UCSD-AML1 (cell line): ENCODE measurements around the gene ACD.
"Not testable (repeated sequence)": the region's sequence is repeated elsewhere in the genome, so short reads cannot be mapped to it uniquely, and the experiment has no call there.

Source experiments
- DNase-seq: peaks from one replicate; lab custom pipeline; 2025; ENCODE audit not compliant: unreplicated experiment; lab: John Stamatoyannopoulos, UW

ACD gene

DNA sequence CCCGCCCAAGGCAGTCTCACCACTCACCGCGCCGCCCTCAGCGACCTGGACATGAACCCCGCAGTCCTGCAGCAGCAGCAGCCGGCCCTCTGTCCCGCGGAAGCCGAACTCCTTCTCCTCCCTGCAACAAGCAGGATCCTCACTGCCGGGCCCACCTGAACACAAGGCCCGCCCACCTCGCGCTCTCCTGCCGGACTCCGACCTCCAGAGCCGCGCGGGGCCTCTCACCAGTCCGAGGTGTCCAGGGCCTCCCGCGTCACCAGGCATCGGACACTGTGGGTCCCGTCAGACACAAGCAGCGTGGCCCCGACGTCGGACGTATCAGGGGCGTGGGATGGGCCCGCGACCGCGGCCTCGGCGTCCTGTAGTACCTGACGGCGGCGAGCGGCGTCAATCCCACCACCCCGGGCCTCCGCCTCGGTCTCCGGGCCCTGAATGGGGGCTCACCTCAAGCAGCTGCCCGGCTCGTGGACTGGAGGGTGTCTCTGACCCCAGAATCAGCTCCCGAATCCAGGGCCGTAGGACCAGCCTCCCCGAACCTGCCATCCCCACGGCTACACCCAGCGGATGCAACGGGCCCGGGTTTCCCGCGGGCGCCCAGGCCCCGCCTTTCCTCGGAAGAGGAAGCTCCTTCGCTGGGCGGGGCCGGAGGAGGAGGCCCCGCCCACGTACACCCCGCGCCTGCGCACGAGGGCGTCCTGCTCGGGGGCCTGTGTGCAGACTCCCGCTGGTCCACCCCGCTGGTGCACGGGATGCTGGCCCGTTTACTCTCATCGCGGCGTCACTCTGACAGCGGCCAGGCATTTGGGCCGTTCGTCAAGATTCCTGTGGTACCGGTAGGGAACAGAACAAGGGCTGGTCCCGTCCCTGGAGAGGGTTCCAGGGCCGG, at the start of gene ACD:
ACD (minus strand) TSS at position 586 of the 889 bp plus-strand sequence; CDS start at position 546, 40 bp downstream.
- peak; percentile 95 for DNase-seq

DNA sequence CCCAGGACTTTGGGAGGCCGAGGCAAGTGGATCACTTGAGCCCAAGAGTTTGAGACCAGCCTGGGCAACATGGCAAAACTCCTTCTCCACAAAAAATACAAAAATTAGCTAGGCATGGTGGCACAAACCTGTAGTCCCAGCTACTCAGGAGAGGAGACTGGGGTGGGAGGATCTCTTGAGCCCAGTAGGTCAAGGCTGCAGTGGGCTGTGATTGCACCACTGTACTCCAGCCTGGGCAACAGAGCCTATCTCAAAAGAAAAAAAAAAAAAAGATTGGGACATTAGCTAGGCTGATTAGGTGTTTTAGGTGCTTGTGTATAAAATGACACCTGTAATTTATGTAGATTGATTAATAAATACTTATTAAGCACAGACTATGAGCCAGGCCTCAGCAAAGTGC, 49.0 kb upstream of the ACD start:
- DNase-seq, result no peak

DNA sequence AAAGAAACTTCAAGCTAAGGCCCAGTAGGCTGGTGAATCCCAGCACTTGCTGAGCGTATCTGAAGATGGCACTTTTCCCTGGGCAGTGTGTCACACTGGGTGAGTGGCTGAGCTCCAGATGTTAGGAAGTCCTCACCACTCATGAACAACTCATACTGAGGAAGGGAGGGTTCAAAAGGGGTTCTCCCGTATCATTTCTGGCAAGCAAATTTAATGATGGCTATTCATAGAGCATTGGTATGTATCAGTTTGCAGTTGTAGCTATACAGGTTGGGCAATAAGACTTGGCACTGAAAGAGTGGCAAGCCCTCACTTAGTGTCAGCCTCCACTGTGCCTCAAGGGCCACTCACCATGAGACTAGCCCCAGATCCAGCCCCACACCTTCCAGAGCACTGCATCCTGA, 48.3 kb upstream of the ACD start:
- DNase-seq, result no peak

DNA sequence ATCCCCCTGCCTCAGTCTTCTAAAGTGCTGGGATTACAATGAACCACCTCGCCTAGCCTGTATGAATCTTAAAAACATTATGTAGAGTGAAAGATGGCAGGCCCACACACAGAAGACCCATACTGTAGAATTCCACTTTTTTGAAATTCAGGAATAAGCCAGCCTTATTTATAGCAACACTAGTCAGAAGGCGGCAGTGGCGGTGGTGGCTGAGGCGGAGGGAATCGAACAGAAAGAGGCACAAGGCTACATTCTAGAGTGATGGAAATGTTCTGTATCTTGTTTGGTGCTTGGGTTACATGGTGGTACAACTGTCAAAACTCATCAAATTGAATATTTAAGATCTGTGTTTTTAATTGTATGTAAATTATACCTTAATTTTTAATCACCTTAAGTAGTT, 47.7 kb upstream of the ACD start:
- DNase-seq, result no peak

DNA sequence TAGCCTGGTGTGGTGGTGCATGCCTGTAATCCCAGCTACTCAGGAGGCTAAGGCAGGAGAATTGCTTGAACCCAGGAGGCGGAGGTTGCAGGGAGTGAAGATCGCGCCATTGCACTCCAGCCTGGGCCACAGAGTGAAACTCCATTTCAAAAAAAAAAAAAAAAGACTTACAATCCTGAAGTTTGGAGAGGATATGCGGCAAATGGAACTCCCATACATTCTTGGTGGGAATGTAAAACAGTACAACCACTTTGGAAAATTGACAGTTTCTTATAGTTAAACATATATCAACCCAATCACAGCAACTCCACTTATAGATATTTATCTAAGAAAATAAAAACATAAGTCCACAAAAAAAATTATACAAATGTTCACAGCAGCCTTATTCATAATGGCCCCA, 47.1 kb upstream of the ACD start:
- no peak for DNase-seq

DNA sequence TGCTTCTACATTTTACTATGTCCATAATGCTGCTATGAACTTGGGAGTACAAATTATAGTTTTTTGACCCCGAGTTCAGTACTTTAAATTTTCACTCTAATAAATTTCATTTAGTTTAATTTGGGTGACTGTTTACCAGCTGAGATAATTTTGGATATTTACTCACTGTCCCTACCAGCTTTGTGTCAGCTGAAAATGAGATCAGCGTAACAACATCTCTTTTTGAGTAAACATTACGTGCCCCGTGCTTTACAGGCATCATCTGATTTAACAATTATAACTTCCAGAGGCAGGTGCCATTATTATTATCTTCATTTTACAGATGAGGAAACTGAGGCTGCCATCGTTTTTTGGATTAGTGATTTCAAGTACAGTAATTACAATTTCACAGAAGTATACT, 44.0 kb upstream of the ACD start:
- DNase-seq, result no peak

DNA sequence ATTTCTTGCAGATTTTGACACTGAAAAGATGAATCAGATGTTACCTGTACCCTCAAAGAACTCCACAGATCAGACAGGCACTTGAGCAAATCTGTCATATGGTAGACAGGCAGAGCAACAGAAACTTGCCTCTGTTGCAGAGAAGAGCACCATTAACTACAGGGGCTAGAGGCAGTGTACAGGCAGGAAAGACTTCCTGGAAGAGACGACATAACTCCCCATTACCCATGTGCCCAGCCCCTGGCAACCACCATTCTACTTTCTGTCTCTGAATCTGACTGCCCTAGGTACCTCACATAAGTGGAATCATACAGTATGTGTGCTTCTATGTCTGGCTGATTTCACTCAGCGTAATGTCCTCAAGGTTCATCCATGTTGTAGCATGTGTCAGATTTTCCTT, 43.6 kb upstream of the ACD start:
- no peak for DNase-seq

DNA sequence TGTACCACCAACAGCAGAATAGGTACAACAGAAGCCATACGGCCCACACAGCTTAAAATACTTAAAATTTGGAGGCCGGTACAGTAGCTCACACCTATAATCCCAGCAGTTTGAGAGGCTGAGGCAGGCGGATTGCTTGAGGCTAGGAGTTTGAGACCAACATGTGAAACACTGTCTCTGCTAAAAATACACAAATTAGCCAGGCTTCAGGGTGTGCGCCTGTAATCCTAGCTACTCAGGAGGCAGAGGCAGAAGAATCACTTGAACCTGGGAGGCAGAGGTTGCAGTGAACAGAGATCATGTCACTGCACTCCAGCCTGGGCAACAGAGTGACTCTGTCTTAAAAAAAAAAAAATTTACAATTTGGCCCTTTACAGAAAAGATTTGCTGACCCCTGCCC, 42.1 kb upstream of the ACD start:
- DNase-seq, result no peak

DNA sequence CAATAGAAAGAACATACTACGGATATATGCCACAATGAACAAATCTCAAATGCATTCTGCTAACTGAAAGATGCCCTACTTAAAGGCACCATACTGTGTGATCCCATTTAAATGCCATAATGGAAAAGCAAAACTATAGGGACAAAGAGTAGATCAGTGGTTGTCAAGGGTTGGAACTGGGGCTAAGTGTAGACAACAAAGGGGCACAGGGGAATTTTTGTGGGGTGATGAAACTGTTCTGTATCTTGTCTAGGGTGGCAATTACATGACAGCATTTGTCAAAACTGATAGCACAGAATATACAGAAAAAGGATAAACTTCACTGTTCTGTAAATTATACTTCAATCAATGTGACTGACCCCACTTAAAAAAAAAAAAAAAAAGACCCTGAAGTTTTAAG, 41.4 kb upstream of the ACD start:
- DNase-seq, result no peak

DNA sequence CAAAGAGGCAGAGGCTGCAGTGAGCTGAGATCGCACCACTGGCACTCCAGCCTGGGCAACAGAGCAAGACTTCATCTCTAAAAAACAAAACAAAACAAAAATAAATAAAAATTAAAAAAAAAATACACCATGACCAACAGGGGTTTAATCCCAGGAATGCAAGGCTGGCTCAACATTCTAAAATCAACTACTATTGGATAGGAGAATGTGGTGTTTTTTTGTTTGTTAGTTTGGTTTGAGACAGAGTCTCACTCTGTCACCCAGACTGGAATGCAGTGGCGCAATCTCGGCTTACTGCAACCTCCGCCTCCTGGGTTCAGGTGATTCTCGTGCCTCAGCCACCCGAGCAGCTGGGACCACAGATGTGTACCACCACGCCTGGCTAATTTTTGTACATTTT, 39.2 kb upstream of the ACD start:
- no peak for DNase-seq

DNA sequence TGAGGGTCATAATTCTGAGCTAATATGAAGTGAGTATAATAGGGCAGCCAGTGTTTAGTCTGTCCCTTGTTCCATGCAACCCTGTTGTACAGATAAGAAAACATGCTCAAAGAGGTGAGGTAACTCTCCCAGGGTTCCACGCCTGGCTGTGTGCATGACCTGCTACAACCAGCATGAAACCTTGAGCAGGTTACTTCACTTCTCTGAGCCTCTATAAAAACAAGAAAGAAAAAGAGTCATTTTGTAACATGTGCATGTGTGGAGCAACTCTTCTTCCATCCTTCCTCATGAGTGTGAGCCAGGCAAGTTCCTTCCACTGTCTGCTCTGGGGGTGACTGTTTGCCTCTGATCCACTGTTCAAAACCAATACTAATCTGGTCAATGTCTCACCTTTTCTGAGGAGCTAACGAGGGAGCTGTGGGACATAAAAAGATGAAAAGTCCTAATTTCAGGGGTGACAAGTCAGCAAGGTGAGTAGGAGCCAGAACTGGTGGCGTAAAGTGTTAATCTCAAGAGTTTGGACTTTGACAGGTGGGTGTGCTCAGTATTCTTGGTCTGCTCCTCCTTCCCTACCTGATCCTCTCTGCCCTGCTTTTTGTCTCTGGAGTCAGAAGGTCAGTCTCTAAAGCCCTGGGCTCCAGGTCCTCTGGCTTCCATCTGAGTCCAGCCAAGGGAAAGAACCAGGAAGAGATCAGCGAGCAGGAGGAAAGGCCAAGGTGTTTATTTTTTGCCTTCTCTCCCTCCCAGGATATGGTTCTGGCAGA, 37.5 kb upstream of the ACD start:
- no peak for DNase-seq

DNA sequence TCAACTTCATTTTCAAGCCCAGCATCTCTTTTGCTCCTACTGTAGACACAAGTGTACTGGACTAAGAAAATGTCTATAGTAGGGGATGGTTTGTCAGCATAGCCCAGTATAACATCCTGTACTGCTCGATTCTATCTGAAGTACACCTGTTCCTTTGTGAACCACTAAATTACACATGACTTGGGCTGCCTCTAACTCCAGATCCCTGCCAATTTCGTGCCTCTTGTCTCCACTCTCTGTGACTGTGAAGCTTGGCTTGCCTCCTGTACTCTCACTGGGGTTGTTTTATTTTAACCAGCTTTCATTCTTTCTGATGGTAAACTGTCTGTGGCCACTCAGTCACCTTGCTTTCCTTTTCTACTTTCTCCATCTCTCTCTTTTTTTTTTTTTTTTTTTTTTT, 34.6 kb upstream of the ACD start:
- DNase-seq, result no peak

DNA sequence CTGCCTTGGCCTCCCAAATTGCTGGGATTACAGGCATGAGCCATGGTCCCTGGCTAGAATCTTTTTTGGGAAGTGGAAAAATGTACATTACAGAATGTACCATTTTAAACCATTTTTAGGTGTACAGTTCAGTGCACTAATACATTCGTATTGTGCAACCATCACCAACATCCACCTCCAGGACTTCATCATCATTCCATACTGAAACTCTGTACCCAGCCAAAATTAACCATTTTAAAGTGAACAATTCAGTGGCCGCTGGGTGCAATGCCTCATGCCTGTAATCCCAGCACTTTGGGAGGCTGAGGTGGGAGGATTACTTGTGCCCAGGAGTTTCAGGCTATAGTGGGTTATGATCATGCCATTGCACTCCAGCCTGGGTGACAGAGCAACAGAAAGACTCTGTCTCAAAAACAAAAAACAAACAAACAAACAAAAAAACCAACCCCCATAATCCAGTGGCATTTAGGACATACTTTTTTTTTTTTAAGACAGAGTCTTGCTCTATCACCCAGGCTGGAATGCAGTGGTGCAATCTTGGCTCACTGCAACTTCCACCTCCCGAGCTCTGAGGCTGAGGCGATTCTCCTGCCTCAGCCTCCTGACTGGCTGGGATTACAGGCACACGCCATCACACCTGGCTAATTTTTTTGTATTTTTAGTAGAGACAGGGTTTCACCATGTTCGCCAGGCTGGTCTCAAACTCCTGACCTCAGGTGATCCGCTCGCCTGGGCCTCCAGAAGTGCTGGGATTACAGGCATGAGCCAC, 33.6 kb upstream of the ACD start:
- DNase-seq, result not testable (repeated sequence)

DNA sequence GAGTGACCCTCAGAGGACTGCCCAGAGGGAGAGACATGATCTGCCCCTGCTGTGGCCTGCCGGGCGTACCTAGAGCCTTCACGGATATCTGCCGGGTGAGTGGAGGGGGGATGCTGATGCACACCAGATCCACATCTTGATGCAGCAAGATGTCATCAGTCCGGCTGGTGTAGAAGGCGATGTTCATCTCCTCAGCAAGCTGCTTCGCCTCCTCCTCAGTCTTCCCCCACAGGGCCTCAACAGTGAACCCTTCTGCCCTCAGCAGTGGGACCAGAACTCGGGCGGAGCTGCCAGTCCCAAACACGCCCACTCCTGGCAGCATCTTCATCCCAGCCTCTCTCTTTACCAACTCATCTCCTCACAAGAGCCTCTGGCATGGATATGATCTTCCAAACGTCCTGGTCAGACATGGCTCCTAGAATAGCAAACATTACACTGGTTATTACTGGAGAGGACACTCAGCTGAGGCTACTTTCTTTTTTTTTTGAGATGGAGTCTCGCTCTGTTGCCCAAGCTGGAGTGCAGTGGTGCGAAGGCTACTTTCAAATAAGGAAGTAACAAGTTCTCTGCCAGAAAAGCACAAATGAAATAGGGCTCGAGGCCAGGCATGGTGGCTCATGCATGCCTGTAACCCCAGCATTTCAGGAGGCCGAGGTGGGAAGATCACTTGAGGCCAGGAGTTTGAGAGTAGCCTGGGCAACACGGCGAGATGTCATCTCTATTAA, 25.5 kb upstream of the ACD start:
- DNase-seq, result no peak

DNA sequence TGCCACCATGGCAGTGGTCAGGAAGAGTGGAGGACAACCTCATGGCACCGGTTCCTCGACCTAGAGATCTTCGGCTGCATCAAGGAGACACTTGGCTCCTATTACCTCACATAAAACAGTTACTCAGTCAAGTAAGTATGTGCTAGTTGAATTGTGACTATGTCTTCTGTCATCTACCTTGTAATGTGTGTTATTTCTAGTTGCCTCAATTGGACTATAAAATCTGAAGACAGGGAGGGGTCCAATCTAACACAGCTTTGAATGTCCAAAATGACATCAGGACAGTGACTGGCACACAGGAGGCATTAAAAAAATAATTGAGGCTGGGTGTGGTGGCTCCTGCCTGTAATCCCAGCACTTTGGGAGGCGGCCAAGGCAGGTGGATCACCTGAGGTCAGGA, 23.7 kb upstream of the ACD start:
- DNase-seq, result no peak

DNA sequence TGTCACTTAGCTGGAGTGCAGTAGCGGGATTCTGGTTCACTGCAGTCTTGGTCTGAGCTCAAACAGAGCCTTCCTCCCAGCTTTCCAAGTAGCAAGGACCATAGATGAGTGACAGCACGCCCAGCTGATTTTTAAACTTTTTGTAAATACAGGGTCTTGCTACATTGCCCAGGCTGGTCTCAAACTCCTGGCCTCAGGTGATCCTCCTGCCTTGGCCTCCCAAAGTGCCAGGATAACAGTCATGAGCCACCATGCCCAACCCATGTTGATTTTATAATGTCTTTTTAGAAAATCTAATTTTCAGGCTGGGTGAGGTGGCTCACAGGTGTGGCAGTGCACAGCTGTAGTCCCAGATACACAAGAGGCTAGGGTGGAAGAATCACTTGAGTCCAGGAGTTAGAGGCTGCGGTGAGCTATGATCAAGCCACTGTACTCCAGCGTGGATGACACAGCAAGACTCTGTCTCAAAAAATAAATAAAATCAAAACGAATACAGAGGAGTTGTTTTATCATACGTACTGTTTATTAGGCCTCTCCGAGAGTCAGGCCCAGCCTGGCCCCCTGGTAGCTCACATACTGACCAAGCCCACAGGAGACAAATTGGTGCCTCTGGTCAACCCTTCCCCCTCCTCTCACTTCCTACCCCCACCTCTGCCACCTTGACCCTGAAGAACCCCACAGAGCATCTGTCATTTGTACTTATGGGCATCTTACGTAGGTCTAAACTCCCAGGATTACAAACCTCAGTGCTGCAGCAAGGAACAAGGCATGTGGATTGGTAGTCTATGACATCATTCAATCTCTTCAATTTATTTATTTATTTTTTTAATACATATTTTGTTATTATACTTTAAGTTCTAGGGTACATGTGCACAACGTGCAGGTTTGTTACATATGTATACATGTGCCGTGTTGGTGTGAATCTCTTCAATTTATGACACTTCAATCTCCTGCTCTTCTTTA, 20.2 kb upstream of the ACD start:
- DNase-seq, result no peak

DNA sequence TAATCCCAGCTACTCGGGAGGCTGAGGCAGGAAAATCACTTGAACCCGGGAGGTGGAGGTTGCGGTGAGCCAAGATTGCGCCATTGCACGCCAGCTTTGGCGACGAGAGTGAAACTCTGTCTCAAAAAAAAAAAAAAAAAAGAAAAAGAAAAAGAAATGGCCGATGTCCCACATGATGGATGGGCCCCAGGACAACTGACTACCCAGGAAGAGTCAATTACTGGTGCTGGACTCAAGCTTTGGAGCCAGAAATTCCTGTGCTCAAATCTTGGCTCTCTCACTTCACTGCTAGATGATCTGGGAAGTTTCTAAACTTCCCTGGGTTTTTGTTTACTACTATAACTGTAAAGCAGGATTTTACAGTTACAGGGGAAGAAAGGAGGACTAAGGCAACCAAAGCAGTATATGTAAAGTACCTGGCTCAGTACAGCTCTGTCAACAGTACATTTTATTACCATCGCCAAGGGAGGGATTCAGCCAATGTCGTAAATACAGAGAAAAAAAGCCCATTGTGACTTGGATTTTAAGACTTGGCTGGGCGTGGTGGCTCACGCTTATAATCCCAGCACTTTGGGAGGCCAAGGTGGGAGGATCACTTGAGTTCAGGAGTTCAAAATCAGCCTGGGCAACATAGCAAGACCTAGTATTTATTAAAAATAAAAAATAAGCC, 18.4 kb upstream of the ACD start:
- DNase-seq, result no peak

DNA sequence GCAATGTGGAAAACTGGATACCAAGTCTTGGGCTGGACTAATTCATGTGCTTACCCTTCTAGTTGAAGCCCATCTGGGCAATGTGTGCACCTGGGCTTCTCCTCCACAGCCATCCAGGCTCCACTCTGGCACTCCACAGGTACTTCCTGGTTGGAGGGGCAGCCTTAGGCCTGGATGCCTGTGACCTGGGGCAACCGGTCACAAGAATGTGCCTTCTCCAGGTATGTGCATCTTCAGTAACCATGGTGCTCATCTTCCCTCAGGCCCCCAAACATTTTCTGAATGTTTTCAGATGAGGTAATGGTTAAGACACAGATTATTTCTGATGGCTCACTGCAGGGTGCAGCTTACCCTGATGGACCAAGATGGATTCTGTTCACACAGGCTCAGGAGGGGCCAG, 17.7 kb upstream of the ACD start:
- no peak for DNase-seq

DNA sequence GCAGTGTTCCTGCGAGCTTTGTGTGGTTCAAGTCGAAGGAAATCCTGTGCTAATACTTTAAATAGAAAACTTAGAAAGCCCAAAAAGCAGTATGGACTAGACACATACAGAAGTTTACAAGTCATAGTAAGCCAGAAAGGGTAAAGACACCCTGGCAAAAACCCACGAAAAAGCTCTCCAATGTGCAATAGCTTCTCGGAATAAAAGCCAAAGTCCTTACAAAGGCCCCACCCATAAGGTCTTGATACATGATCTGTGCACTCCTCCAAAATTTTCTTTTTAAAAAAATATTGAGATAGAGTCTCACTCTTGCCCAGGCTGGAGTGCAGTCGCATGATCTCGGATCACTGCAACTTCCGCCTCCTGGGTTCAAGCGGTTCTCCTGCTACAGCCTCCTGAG, 16.9 kb upstream of the ACD start:
- no peak for DNase-seq
